Endothelial cell of umbilical vein (primary cell): ENCODE data around the gene TROAP.
A peak's percentile ranks its signal among the peaks of the same experiment; 100 is the strongest.

Experiments
- EZH2 ChIP-seq: IDR thresholded peaks from 2 replicates; pipeline ENCODE4 v1.6.1; 2012; ENCODE audit warnings: borderline replicate concordance, low read depth, mild to moderate bottlenecking, moderate library complexity, low read length, inconsistent platforms; ENCODE audit not compliant: severe bottlenecking
- POLR2A ChIP-seq: IDR thresholded peaks from 2 replicates; pipeline ENCODE4 v1.6.1; 2012; ENCODE audit warnings: low read depth, mild to moderate bottlenecking, control low read depth, low read length
- POLR2AphosphoS5 ChIP-seq: IDR thresholded peaks from 2 replicates; pipeline ENCODE4 v1.6.1; 2012; ENCODE audit warnings: low read depth, mild to moderate bottlenecking, control low read depth, low read length, moderate library complexity; ENCODE audit not compliant: insufficient read depth
- TF ChIP-seq, protein P1 (sequence below), 2 donors: IDR thresholded peaks; 1 replicate in 1 of 2; 2 replicates in 1 of 2; pipeline ENCODE4 v1.5.1; 2011; ENCODE audit warnings: low read length in 2 of 2, mild to moderate bottlenecking in 2 of 2, moderate library complexity in 2 of 2, control low read depth in 1 of 2, inconsistent platforms in 1 of 2, low read depth in 1 of 2; ENCODE audit not compliant: insufficient read depth in 1 of 2; ENCODE audit errors: extremely low read depth in 1 of 2

DNA sequence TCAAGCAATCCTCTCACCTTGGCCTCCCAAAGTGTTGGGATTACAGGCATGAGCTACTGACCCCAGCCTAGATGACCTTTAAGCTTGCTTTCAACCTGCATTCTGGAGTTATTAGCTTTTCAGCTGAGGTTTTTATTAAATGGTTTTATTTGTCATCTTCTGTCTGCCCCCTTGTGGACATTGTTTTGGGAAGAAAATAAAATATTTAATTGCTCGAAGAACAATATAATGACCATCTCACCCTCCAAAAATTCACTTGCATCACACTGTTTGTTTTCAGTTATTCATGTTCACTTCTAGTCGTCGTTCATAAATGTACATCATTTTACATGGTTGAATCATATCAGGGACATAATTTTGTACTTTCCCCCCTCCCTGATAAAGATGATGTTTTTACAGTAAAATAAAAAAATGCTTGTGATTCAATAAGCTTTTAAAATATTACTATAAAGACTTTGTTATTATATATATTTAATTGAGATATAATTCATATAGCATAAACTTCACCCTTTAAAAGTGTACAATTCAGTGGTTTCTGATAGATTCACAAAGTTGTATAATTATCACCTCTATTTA is 34.1 kb downstream of the TROAP start:
- TF ChIP-seq POLR2AphosphoS5 (no peak), EZH2 (no peak), POLR2A (no peak)
- TF ChIP-seq, protein P1, sequence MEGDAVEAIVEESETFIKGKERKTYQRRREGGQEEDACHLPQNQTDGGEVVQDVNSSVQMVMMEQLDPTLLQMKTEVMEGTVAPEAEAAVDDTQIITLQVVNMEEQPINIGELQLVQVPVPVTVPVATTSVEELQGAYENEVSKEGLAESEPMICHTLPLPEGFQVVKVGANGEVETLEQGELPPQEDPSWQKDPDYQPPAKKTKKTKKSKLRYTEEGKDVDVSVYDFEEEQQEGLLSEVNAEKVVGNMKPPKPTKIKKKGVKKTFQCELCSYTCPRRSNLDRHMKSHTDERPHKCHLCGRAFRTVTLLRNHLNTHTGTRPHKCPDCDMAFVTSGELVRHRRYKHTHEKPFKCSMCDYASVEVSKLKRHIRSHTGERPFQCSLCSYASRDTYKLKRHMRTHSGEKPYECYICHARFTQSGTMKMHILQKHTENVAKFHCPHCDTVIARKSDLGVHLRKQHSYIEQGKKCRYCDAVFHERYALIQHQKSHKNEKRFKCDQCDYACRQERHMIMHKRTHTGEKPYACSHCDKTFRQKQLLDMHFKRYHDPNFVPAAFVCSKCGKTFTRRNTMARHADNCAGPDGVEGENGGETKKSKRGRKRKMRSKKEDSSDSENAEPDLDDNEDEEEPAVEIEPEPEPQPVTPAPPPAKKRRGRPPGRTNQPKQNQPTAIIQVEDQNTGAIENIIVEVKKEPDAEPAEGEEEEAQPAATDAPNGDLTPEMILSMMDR (IDR thresholded peaks at IDR 0.05; ENCODE audit: extremely low read depth in 1 of 2, insufficient read depth in 1 of 2, low read depth in 1 of 2, low read length in 2 of 2): peak; percentile 24 to 34
